Measurements from ENCODE around the gene C10orf143.

Gene C10orf143

GRCh38 chr10:130014263-130015074 lies 96.2 kb downstream of the C10orf143 start:
- DNase-seq (ENCODE audit: low read depth): no peak
